Endometrial microvascular endothelial cells (primary cell): ENCODE results near the gene PPIH. TPM values are rescaled to one million over a fixed set of nuclear protein-coding genes. Genes with fewer than 3 reads are reported as not detected.
"Not testable (repeated sequence)": the region's sequence is repeated elsewhere in the genome, so short reads cannot be mapped to it uniquely, and the experiment has no call there.

ENCODE experiments used
- in situ Hi-C: cut with HindIII; loops from 2 replicates; pipeline ENCODE4 v1.10.0; 2017; ENCODE audit warnings: low sequenced_read_pairs, low pct_unique_long_range_greater_than_20kb; ENCODE audit errors: inconsistent ontology term
- total RNA-seq: library from RNA; depleted of rRNA; stranded (reverse); fragments of >200 nt; gene quantifications from one replicate; pipeline ENCODE4 v1.2.3, GENCODE V29; 2015; ENCODE audit errors: inconsistent ontology term

Gene PPIH
- total RNA-seq, 1 donor from 2014 or later = 73.4 TPM

DNA sequence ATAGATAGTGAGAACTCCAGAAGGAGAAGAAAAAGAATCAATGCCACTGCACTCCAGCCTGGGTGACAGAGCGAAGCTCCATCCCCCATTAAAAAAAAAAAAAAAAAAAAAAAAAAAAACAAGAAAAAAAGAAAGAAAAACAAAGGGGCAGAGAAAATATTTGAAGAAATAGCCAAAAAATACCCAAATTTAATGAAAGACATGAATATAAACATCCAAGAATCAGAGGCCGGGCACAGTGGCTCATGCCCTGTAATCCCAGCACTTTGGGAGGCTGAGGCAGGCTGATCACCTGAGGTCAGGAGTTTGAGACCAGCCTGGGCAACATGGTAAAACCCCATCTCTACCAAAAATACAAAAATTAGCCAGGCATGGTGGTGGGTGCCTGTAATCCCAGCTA is 64.2 kb downstream of the PPIH start:
- in situ Hi-C loops = not testable (repeated sequence)

DNA sequence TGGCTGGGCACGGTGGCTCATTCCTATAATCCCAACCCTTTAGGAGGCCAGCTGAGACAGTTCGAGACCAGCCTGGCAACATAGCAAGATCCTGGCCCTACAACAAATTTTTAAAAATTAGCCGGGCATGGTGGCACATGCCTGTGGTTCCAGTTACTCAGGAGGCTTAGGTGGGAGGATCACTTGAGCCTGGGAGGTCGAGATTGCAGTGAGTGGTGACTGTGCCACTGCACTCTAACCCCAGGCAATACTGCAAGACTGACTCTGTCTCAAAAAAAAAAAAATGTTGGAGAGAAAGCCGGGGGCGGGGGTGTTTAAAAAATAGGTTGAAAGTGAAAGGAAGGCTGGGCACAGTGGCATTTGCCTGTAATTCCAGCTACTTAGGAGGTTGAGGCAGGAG is 65.3 kb downstream of the PPIH start:
- in situ Hi-C loops = no loop called here

DNA sequence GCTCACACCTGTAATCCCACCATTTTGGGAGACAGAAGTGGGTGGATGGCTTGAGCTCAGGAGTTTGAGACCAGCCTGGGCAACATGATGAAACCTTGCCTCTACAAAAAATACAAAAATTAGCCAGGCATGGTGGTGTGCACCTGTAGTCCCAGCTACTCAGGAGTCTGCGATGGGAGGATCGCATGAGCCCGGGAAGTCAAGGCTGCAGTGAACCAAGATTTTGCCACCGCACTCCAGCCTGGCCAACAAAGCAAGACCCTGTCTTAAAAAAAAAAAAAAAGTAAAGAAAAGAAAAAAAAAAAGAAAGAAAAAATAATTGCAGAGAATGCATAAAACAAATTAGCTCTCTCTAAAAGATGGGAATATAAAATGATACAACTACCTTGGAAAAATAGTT is 67.6 kb downstream of the PPIH start:
- in situ Hi-C loops = not testable (repeated sequence)

Other genes with a start within 250 kb of the PPIH start
- not detected for gene ZMYND12, start 202.4 kb upstream of the PPIH start, total RNA-seq
- gene PPCS, start 201.9 kb upstream of the PPIH start, total RNA-seq = 49.3 TPM
- gene CCDC30, start 195.1 kb upstream of the PPIH start, total RNA-seq = not detected
- gene YBX1, start 24.0 kb downstream of the PPIH start, total RNA-seq = 532 TPM
- gene CLDN19, start 81.8 kb downstream of the PPIH start, total RNA-seq = not detected
- 111 TPM for gene P3H1, start 108.6 kb downstream of the PPIH start, total RNA-seq
- gene C1orf50, start 108.8 kb downstream of the PPIH start, total RNA-seq = 10.1 TPM
- gene TMEM269, start 126.6 kb downstream of the PPIH start, total RNA-seq = not detected
- gene ERMAP, start 158.7 kb downstream of the PPIH start, total RNA-seq = 9.7 TPM
- 13.8 TPM for gene SVBP, start 159.0 kb downstream of the PPIH start, total RNA-seq
- 4.9 TPM for gene ZNF691, start 188.2 kb downstream of the PPIH start, total RNA-seq